DOHH2 (cell line): ENCODE results near the gene SLC28A3.

ENCODE experiments used
- H3F3A ChIP-seq: fragments of 200-600 bp; sonication (generic), shearing (Covaris generic); 2 replicates; pipeline ENCODE4 v1.6.0; 2016; ENCODE audit warnings: antibody characterized with exemption, mild to moderate bottlenecking; ENCODE audit not compliant: control insufficient read depth, insufficient read depth
- H3K27ac ChIP-seq: fragments of 200-600 bp; sonication (generic); 2 replicates; pipeline ENCODE4 v1.5.1; 2014; ENCODE audit warnings: low read depth, mild to moderate bottlenecking, low read length, moderate library complexity
- H3K27me3 ChIP-seq: fragments of 200-600 bp; sonication (generic); 2 replicates; pipeline ENCODE4 v1.6.1; 2014; ENCODE audit warnings: mild to moderate bottlenecking, low read length, mixed read lengths; ENCODE audit not compliant: control insufficient read depth
- H3K36me3 ChIP-seq: fragments of 200-600 bp; sonication (generic); 2 replicates; pipeline ENCODE4 v1.6.1; 2014; ENCODE audit warnings: mild to moderate bottlenecking, low read length, moderate library complexity, mixed read lengths; ENCODE audit not compliant: control insufficient read depth
- H3K4me1 ChIP-seq: fragments of 200-600 bp; sonication (generic); 2 replicates; pipeline ENCODE4 v1.6.1; 2014; ENCODE audit warnings: mild to moderate bottlenecking, low read length, mixed read lengths; ENCODE audit not compliant: control insufficient read depth
- H3K4me2 ChIP-seq: fragments of 200-600 bp; sonication (generic); 2 replicates; pipeline ENCODE4 v1.6.0; 2014; ENCODE audit warnings: mild to moderate bottlenecking, low read length, moderate library complexity
- H3K4me3 ChIP-seq: fragments of 200-600 bp; sonication (generic); 2 replicates; pipeline ENCODE4 v1.5.1; 2014; ENCODE audit warnings: mild to moderate bottlenecking, low read length, mixed read lengths
- H3K79me2 ChIP-seq: fragments of 200-600 bp; sonication (generic); 2 replicates; pipeline ENCODE4 v1.6.1; 2014; ENCODE audit warnings: mild to moderate bottlenecking, low read length, mixed read lengths; ENCODE audit not compliant: control insufficient read depth
- H3K9me2 ChIP-seq: fragments of 200-600 bp; sonication (generic); replicated peaks from 2 replicates; pipeline ENCODE4 v1.6.1; 2014; ENCODE audit warnings: mild to moderate bottlenecking, low read length, mixed read lengths; ENCODE audit not compliant: control insufficient read depth
- H3K9me3 ChIP-seq: fragments of 200-600 bp; sonication (generic); 2 replicates; pipeline ENCODE4 v1.6.1; 2014; ENCODE audit warnings: antibody characterized with exemption, low read length, mixed read lengths; ENCODE audit not compliant: control insufficient read depth, insufficient read depth
- H4K20me1 ChIP-seq: fragments of 200-600 bp; sonication (generic); 2 replicates; pipeline ENCODE4 v1.6.0; 2014; ENCODE audit warnings: low read depth, mild to moderate bottlenecking, antibody characterized with exemption, low read length, moderate library complexity; ENCODE audit not compliant: control insufficient read depth, insufficient read depth
- EZH2phosphoT487 ChIP-seq: fragments of 200-600 bp; sonication (generic); IDR thresholded peaks from 2 replicates; pipeline ENCODE4 v1.6.1; 2017; ENCODE audit warnings: borderline replicate concordance, mild to moderate bottlenecking, antibody characterized with exemption, low read length, moderate library complexity, mixed read lengths
- TF ChIP-seq, protein P1 (sequence below): fragments of 200-600 bp; sonication (generic); IDR thresholded peaks from one replicate; pipeline ENCODE4 v1.5.1; 2014; ENCODE audit warnings: antibody characterized with exemption, mild to moderate bottlenecking, low read depth, low read length; ENCODE audit not compliant: poor library complexity, severe bottlenecking

The SLC28A3 gene

DNA sequence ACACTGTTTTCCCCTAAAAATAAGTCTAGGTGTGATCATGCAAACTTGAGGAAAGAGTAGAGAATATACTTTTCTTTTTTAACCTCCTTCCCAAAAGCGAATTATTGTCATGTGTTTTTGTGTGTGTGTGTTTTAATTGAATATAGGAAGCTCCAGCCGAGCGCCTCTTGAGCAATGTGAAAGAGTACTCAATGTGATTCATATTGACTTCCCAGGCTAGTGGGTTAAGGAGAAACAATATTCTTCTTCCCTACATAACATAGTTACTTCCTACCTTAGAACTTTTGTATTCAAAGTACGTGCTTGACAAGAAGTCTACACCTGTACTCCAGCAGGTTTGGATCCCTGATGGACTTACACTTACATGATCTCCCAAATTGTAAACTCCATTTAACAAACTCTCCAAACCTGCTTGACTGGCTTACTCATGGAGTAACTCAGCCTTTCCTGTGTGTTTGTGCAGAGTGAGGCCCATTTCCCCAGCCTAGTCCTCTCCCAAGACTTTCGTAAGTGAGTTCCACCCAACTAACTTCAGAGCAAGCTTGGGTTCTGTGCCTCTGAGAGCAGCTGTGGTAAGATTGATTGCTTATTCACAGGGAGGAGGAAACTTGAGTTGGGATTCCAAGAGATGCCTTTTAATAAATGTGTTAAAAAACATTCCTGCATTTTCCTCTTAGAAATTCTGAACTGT is 9.3 kb downstream of the SLC28A3 start:
- H3K79me2 ChIP-seq, result no peaks in the 10 kb centered on the region
- no peak for TF ChIP-seq EZH2phosphoT487
- H3K4me1 ChIP-seq, result no peaks in the 10 kb centered on the region
- no peak overlapping the region for H3K4me3 ChIP-seq
- H3K27me3 ChIP-seq, result 0 out of 2 replicates have a peak, but pooled peaks cover 2% of the 10 kb centered on the region
- H3F3A ChIP-seq, result no peaks in the 10 kb centered on the region
- no peaks in the 10 kb centered on the region for H3K9me3 ChIP-seq
- no peaks in the 10 kb centered on the region for H3K9me2 ChIP-seq
- no peak overlapping the region for H3K27ac ChIP-seq
- no peaks in the 10 kb centered on the region for H3K36me3 ChIP-seq
- no peaks in the 10 kb centered on the region for H4K20me1 ChIP-seq
- no peak overlapping the region for H3K4me2 ChIP-seq

DNA sequence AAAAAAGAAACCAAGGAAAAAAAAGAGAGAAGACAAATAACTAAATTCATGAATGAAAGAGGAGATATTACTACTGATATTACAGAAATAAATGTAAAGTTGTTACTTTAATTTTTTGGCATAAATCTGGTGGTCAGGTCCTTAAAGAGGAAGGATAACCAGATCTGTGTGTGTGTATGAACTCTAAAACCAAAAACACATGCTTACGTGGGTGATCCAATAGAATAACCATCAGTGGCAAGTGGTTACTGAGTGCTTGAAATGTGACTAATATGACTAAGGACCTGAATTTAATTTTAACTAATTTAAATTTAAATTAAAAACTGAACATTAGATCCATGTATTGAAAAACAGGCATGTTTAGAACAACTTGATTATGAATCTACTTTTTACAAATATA is 10.3 kb downstream of the SLC28A3 start:
- no peak overlapping the region for H3K4me2 ChIP-seq
- no peaks in the 10 kb centered on the region for H3F3A ChIP-seq
- 0 out of 2 replicates have a peak, but pooled peaks cover 2% of the 10 kb centered on the region for H3K27me3 ChIP-seq
- TF ChIP-seq, protein P1, sequence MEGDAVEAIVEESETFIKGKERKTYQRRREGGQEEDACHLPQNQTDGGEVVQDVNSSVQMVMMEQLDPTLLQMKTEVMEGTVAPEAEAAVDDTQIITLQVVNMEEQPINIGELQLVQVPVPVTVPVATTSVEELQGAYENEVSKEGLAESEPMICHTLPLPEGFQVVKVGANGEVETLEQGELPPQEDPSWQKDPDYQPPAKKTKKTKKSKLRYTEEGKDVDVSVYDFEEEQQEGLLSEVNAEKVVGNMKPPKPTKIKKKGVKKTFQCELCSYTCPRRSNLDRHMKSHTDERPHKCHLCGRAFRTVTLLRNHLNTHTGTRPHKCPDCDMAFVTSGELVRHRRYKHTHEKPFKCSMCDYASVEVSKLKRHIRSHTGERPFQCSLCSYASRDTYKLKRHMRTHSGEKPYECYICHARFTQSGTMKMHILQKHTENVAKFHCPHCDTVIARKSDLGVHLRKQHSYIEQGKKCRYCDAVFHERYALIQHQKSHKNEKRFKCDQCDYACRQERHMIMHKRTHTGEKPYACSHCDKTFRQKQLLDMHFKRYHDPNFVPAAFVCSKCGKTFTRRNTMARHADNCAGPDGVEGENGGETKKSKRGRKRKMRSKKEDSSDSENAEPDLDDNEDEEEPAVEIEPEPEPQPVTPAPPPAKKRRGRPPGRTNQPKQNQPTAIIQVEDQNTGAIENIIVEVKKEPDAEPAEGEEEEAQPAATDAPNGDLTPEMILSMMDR, result no peak
- TF ChIP-seq EZH2phosphoT487, result no peak
- no peaks in the 10 kb centered on the region for H3K9me2 ChIP-seq
- H3K4me1 ChIP-seq, result no peaks in the 10 kb centered on the region
- H3K9me3 ChIP-seq, result no peaks in the 10 kb centered on the region
- H4K20me1 ChIP-seq, result no peaks in the 10 kb centered on the region
- H3K27ac ChIP-seq, result no peak overlapping the region
- no peaks in the 10 kb centered on the region for H3K79me2 ChIP-seq
- H3K4me3 ChIP-seq, result no peak overlapping the region
- H3K36me3 ChIP-seq, result no peaks in the 10 kb centered on the region

DNA sequence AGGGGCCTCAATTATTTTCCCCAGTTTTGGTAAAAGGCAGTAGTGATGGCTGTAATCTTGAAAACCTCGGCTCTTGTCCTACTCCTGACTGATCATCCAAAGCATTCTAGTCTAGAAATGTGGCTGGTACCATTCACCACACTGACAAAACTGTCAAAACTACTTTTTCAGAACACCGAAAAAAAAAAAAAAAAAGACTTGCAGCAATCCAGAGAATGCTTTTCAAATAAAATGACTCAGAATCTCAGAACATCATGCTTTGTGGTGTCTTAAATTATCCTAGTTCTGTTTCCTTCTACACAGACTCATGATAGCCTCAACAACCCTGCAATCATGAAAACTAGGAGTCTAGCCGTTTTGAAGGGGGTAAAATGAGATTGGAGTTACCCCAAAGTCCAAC is 13.4 kb downstream of the SLC28A3 start:
- 0 out of 2 replicates have a peak, but pooled peaks cover 2% of the 10 kb centered on the region for H3K27me3 ChIP-seq
- TF ChIP-seq EZH2phosphoT487, result no peak
- TF ChIP-seq, protein P1, result no peak
- H3K4me2 ChIP-seq, result no peak overlapping the region
- no peaks in the 10 kb centered on the region for H3K79me2 ChIP-seq
- no peaks in the 10 kb centered on the region for H3K36me3 ChIP-seq
- H3K4me3 ChIP-seq, result no peak overlapping the region
- no peaks in the 10 kb centered on the region for H3F3A ChIP-seq
- no peak overlapping the region for H3K27ac ChIP-seq
- no peaks in the 10 kb centered on the region for H3K4me1 ChIP-seq
- H3K9me2 ChIP-seq, result no peaks in the 10 kb centered on the region
- H4K20me1 ChIP-seq, result no peaks in the 10 kb centered on the region
- H3K9me3 ChIP-seq, result no peaks in the 10 kb centered on the region

DNA sequence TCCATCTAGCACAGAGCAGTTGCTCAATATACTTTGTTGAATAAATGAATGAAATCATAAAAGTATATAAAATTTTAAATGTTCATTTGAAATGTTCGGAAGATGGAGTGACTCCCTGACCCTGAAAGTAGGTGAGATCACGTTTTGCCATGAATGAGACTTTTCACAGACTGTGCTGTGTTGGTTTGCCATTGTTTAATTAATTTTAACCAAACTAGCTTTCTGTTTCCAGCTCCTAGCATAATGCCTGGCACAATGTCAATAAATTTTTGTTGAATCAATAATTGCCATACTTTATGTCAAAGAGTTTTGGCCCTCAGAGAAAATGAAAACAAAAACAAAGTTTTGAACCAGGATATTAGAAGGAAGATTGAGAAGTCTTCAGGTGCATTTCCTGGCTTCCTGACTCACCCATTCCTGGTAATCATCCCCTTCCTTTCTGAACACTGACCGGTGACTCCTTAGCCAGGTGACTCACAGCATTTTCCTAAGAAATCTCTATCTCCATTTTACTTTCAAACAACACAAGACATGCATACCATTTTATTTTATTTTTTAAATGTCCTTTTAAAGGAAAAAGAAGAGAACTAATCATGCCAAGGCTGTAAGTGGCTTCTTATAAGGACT is 15.1 kb downstream of the SLC28A3 start:
- Histone ChIP-seq H4K20me1 (no peaks in the 10 kb centered on the region), H3K27ac (no peak overlapping the region), H3K27me3 (no peaks in the 10 kb centered on the region), H3K9me3 (no peaks in the 10 kb centered on the region), H3F3A (no peaks in the 10 kb centered on the region), H3K4me2 (no peak overlapping the region), H3K79me2 (no peaks in the 10 kb centered on the region), H3K4me1 (no peaks in the 10 kb centered on the region), H3K9me2 (no peaks in the 10 kb centered on the region), H3K36me3 (no peaks in the 10 kb centered on the region), H3K4me3 (no peak overlapping the region)
- no peak for TF ChIP-seq EZH2phosphoT487
- TF ChIP-seq, protein P1, result no peak
